Psoas muscle (tissue), 8 donors: Measurements from ENCODE around the gene ARL5A. TPM values are rescaled to one million over a fixed set of nuclear protein-coding genes. Genes with fewer than 3 reads are reported as not detected.

Experiments used
- ATAC-seq, 4 donors: fragments of 200-7000 bp; cut with Tn5 transposase; one replicate each; pipeline ENCODE4 v1.9.1; 2020; ENCODE audit warnings: moderate library complexity in 3 of 4, mild to moderate bottlenecking in 2 of 4
- DNase-seq, 2 donors: peaks; one replicate each; pipeline ENCODE4 v3.0.0-alpha.2; 2020
- H3K27ac ChIP-seq: fragments of 200-600 bp; one replicate; pipeline ENCODE4 v1.8.0; 2022
- H3K27me3 ChIP-seq, 3 donors: fragments of 200-600 bp in 1 of 3; one replicate each; pipeline versions ENCODE4 v1.6.1 to v1.8.0; 2013 to 2022; ENCODE audit warnings: low read length in 2 of 3, mild to moderate bottlenecking in 2 of 3, moderate library complexity in 1 of 3; ENCODE audit not compliant: insufficient read depth in 3 of 3
- H3K36me3 ChIP-seq, 2 donors: fragments of 200-600 bp in 1 of 2; one replicate each; pipeline versions ENCODE4 v1.6.1 to v1.8.0; 2013 to 2022; ENCODE audit warnings: low read depth in 1 of 2, mild to moderate bottlenecking in 1 of 2, moderate library complexity in 1 of 2; ENCODE audit not compliant: insufficient read depth in 1 of 2
- H3K4me1 ChIP-seq: fragments of 200-600 bp; one replicate; pipeline ENCODE4 v1.8.0; 2022
- H3K4me3 ChIP-seq: fragments of 200-600 bp; one replicate; pipeline ENCODE4 v1.8.0; 2022; ENCODE audit warnings: mild to moderate bottlenecking
- H3K9me3 ChIP-seq: fragments of 200-600 bp; one replicate; pipeline ENCODE4 v1.8.0; 2022
- CTCF ChIP-seq: fragments of 200-600 bp; IDR thresholded peaks from one replicate; pipeline ENCODE4 v1.8.0; 2022; ENCODE audit warnings: antibody characterized with exemption
- WGBS, 3 donors: extraction: QIAGEN DNeasy Blood & Tissue Kit; methylation state at CpG; one replicate each; pipeline versions ENCODE4 v1.1.6 to v1.1.7; 2013; 5-methylcytosine and 5-hydroxymethylcytosine counted together
- intact Hi-C, 2 donors: fragments of 100-400 bp; cut with DNase I; formaldehyde crosslinking; loops; one replicate each; pipeline versions ENCODE4 v1.11.0 to v1.14.2; 2022
- polyA plus RNA-seq, 3 donors: library from polyadenylated mRNA; stranded (reverse); fragments of 200-250 nt; gene quantifications; one replicate each; pipeline ENCODE4 v1.2.3, GENCODE V29; 2013
- total RNA-seq, 4 donors: library from RNA; stranded (reverse); fragmentation: NEBNext Ultra II Directional in 2 of 4; extraction: Animal tissue kit (Norgen Biotek cat#: 25700) in 2 of 4; gene quantifications; one replicate each; pipeline versions ENCODE4 v1.2.1 to v1.2.4, GENCODE V29; 2021 to 2023
- donor health status: healthy with polysubstance abuse.
- donor health status: DM: no; HTN: no; CAD: no; lungs with moderate emphysema.
- donor health status: Bipolar disorder and iron deficiency.
- donor health status: healthy.
- donor health status: DM: yes; HTN: yes; CAD: no.
- donor health status: DM: no; HTN: no; CAD: no.
- donor health status: DM: no; HTN: no; CAD: no.
- donor health status: DM: yes; HTN: yes; CAD: no.

The ARL5A gene
- total and polyA plus RNA-seq, 7 donors, result 11.8 to 71.9 (median 46.3) TPM

GRCh38 chr2:151782378-151783132, 45.7 kb downstream of the ARL5A start:
- H3K4me1 ChIP-seq, result peaks cover 22% of the 10 kb centered on the region
- no peak for TF ChIP-seq CTCF
- H3K27me3 ChIP-seq, result no peaks in the 10 kb centered on the region
- peaks cover 0 to 32% of the 10 kb centered on the region in 2 donors for H3K36me3 ChIP-seq
- H3K27ac ChIP-seq, result no peak overlapping the region
- ATAC-seq, result no peak
- no peaks in the 10 kb centered on the region for H3K9me3 ChIP-seq
- intact Hi-C loops, result no loop called here
- no peak for DNase-seq
- 89 to 93% (median 92%) methylated on average over 6 of the region's 6 CpGs for WGBS, 3 donors
- H3K4me3 ChIP-seq, result no peak overlapping the region

- DNase-seq, result no peak
- no peak for TF ChIP-seq CTCF
- ATAC-seq, result no peak
- Histone ChIP-seq H3K4me3 (no peak overlapping the region), H3K9me3 (no peaks in the 10 kb centered on the region), H3K27me3 (no peaks in the 10 kb centered on the region), H3K4me1 (peaks cover 14% of the 10 kb centered on the region), H3K36me3 (peaks cover 4 to 32% of the 10 kb centered on the region in 2 donors), H3K27ac (no peak overlapping the region)
- intact Hi-C loops, result no loop called here
- WGBS, 3 donors, result 84 to 92% (median 89%) methylated on average over 4 of the region's 4 CpGs
These were observed 46.6 kb downstream of the ARL5A start for GRCh38 chr2:151781642-151782041.

GRCh38 chr2:151780938-151781337, 47.3 kb downstream of the ARL5A start:
- Histone ChIP-seq H3K4me3 (no peak overlapping the region), H3K27ac (no peak overlapping the region), H3K36me3 (peaks cover 4 to 32% of the 10 kb centered on the region in 2 donors), H3K4me1 (peaks cover 10% of the 10 kb centered on the region), H3K27me3 (no peaks in the 10 kb centered on the region), H3K9me3 (no peaks in the 10 kb centered on the region)
- TF ChIP-seq CTCF, result no peak
- ATAC-seq (no peak), DNase-seq (no peak)
- intact Hi-C loops, result no loop called here

- ATAC-seq (no peak), DNase-seq (no peak)
- no peaks in the 10 kb centered on the region for H3K9me3 ChIP-seq
- no peak for TF ChIP-seq CTCF
- intact Hi-C loops, result loop anchor here in 1 of 2 donors (5.0 kb wide), 1 partner anchor 34 kb away; no protein-coding TSS in a partner anchor
- peaks cover 22% of the 10 kb centered on the region for H3K4me1 ChIP-seq
- H3K4me3 ChIP-seq, result no peak overlapping the region
- H3K36me3 ChIP-seq, result peaks cover 4 to 24% of the 10 kb centered on the region in 2 donors
- H3K27ac ChIP-seq, result no peak overlapping the region
- H3K27me3 ChIP-seq, result no peaks in the 10 kb centered on the region
- WGBS, 3 donors, result 89 to 93% (median 90%) methylated on average over 2 of the region's 2 CpGs
These were observed 50.3 kb downstream of the ARL5A start for GRCh38 chr2:151777935-151778334.
